Activated T-cell treated with anti-CD3 and anti-CD28 coated beads, Interleukin-2, amount 50 U/mL, for 72 hours (primary cell): ENCODE results near the gene HSPBAP1. TPM values are rescaled to one million over a fixed set of nuclear protein-coding genes. Genes with fewer than 3 reads are reported as not detected.
"Not testable (repeated sequence)": the region's sequence is repeated elsewhere in the genome, so short reads cannot be mapped to it uniquely, and the experiment has no call there.

Experiments used
- ATAC-seq, 2 donors: fragments of 150-1000 bp; cut with Tn5 transposase; replicated peaks in 1 of 2; 2 replicates each; pipeline ENCODE4 v1.10.0; 2021; ENCODE audit warnings: moderate library complexity in 2 of 2, mild to moderate bottlenecking in 1 of 2
- DNase-seq, 2 donors: peaks; one replicate each; pipeline ENCODE4 v3.0.0; 2021 to 2022; ENCODE audit warnings: mixed read lengths in 1 of 2
- H3K27ac Mint-ChIP-seq: one replicate; pipeline ENCODE4 v1.8.0; 2022; ENCODE audit warnings: mild to moderate bottlenecking, moderate library complexity, mixed read lengths
- H3K27me3 Mint-ChIP-seq: one replicate; pipeline ENCODE4 v1.8.0; 2022; ENCODE audit warnings: low read depth, mixed read lengths
- H3K36me3 Mint-ChIP-seq, 2 donors: one replicate each; pipeline ENCODE4 v1.8.0; 2022; ENCODE audit warnings: mixed read lengths in 2 of 2, mild to moderate bottlenecking in 1 of 2; ENCODE audit not compliant: insufficient read depth in 2 of 2
- H3K4me1 Mint-ChIP-seq: one replicate; pipeline ENCODE4 v1.8.0; 2022; ENCODE audit warnings: low read depth, mixed read lengths
- H3K4me3 Mint-ChIP-seq, 2 donors: one replicate each; pipeline ENCODE4 v1.8.0; 2022; ENCODE audit warnings: mild to moderate bottlenecking in 2 of 2, mixed read lengths in 2 of 2, moderate library complexity in 2 of 2
- H3K9me3 Mint-ChIP-seq, 2 donors: one replicate each; pipeline ENCODE4 v1.8.0; 2022; ENCODE audit warnings: mixed read lengths in 2 of 2
- total RNA-seq, 2 donors: library from RNA; stranded (reverse); gene quantifications; one replicate each; pipeline ENCODE4 v1.2.3, GENCODE V29; 2022

Gene HSPBAP1
- total RNA-seq, 2 donors from 2014 or later, result 8.2 to 9.3 TPM

- H3K4me3 Mint-ChIP-seq, H3K9me3 Mint-ChIP-seq, H3K27me3 Mint-ChIP-seq, H3K4me1 Mint-ChIP-seq, DNase-seq, H3K27ac Mint-ChIP-seq, ATAC-seq: not testable (repeated sequence)
- peaks cover 3 to 16% of the 10 kb centered on the region in 2 donors for H3K36me3 Mint-ChIP-seq
Observed at GRCh38 chr3:122747295-122747694, 46.3 kb downstream of the HSPBAP1 start.

GRCh38 chr3:122745369-122746021 lies 48.1 kb downstream of the HSPBAP1 start:
- Mint-ChIP-seq H3K27ac (no peak overlapping the region), H3K36me3 (peaks cover 5 to 16% of the 10 kb centered on the region in 2 donors), H3K4me3 (no peak overlapping the region), H3K4me1 (no peaks in the 10 kb centered on the region), H3K27me3 (no peaks in the 10 kb centered on the region), H3K9me3 (peaks cover 0 to 2% of the 10 kb centered on the region in 2 donors)
- ATAC-seq (peak; percentile 33 to 44), DNase-seq (no peak)

- Mint-ChIP-seq H3K27ac (no peak overlapping the region), H3K4me3 (no peak overlapping the region), H3K9me3 (peaks cover 0 to 2% of the 10 kb centered on the region in 2 donors), H3K4me1 (no peaks in the 10 kb centered on the region), H3K27me3 (no peaks in the 10 kb centered on the region), H3K36me3 (peaks cover 8 to 19% of the 10 kb centered on the region in 2 donors)
- DNase-seq (no peak), ATAC-seq (no peak)
Observed at GRCh38 chr3:122743581-122744120, 50.0 kb downstream of the HSPBAP1 start.

GRCh38 chr3:122742234-122742633 lies 51.4 kb downstream of the HSPBAP1 start:
- Mint-ChIP-seq H3K4me1 (no peaks in the 10 kb centered on the region), H3K4me3 (no peak overlapping the region), H3K36me3 (peaks cover 8 to 16% of the 10 kb centered on the region in 2 donors), H3K9me3 (peaks cover 0 to 2% of the 10 kb centered on the region in 2 donors), H3K27ac (no peak overlapping the region), H3K27me3 (no peaks in the 10 kb centered on the region)
- DNase-seq (no peak), ATAC-seq (no peak)

GRCh38 chr3:122739172-122739571 lies 54.5 kb downstream of the HSPBAP1 start:
- H3K4me3 Mint-ChIP-seq, result no peak overlapping the region
- H3K27ac Mint-ChIP-seq, result no peak overlapping the region
- H3K4me1 Mint-ChIP-seq, result no peaks in the 10 kb centered on the region
- H3K27me3 Mint-ChIP-seq, result no peaks in the 10 kb centered on the region
- DNase-seq (no peak), ATAC-seq (no peak)
- peaks cover 8 to 10% of the 10 kb centered on the region in 2 donors for H3K36me3 Mint-ChIP-seq
- H3K9me3 Mint-ChIP-seq, result peaks cover 0 to 2% of the 10 kb centered on the region in 2 donors

GRCh38 chr3:122732682-122733525 lies 60.7 kb downstream of the HSPBAP1 start:
- not testable (repeated sequence) for ATAC-seq

GRCh38 chr3:122730240-122730639 lies 63.4 kb downstream of the HSPBAP1 start:
- Mint-ChIP-seq H3K36me3 (peaks cover 3 to 26% of the 10 kb centered on the region in 2 donors), H3K4me1 (no peaks in the 10 kb centered on the region), H3K27ac (no peak overlapping the region), H3K27me3 (no peaks in the 10 kb centered on the region), H3K9me3 (peaks cover 0 to 9% of the 10 kb centered on the region in 2 donors), H3K4me3 (no peak overlapping the region)
- ATAC-seq (no peak), DNase-seq (no peak)

More at GRCh38 chr3:122732682-122733525, 60.7 kb downstream of the HSPBAP1 start:
- H3K36me3 Mint-ChIP-seq, result peaks cover 0 to 18% of the 10 kb centered on the region in 2 donors
- not testable (repeated sequence) for H3K4me3 Mint-ChIP-seq, H3K4me1 Mint-ChIP-seq, DNase-seq, H3K27me3 Mint-ChIP-seq, H3K9me3 Mint-ChIP-seq
- H3K27ac Mint-ChIP-seq, result peak overlapping the region; percentile 15

GRCh38 chr3:122728756-122729514 lies 64.7 kb downstream of the HSPBAP1 start:
- H3K9me3 Mint-ChIP-seq, result peaks cover 0 to 7% of the 10 kb centered on the region in 2 donors
- DNase-seq (no peak), ATAC-seq (no peak)
- H3K4me1 Mint-ChIP-seq, result no peaks in the 10 kb centered on the region
- H3K27me3 Mint-ChIP-seq, result no peaks in the 10 kb centered on the region
- H3K4me3 Mint-ChIP-seq, result no peak overlapping the region
- H3K27ac Mint-ChIP-seq, result no peak overlapping the region
- peaks cover 4 to 24% of the 10 kb centered on the region in 2 donors for H3K36me3 Mint-ChIP-seq

- Mint-ChIP-seq H3K9me3 (peaks cover 0 to 3% of the 10 kb centered on the region in 2 donors), H3K27ac (no peak overlapping the region), H3K4me3 (no peak overlapping the region), H3K4me1 (no peaks in the 10 kb centered on the region), H3K27me3 (no peaks in the 10 kb centered on the region), H3K36me3 (peaks cover 6 to 23% of the 10 kb centered on the region in 2 donors)
- no peak for ATAC-seq
- no peak for DNase-seq
Observed at GRCh38 chr3:122728186-122728585, 65.4 kb downstream of the HSPBAP1 start.

GRCh38 chr3:122727766-122728165 lies 65.9 kb downstream of the HSPBAP1 start:
- Mint-ChIP-seq H3K27me3 (no peaks in the 10 kb centered on the region), H3K27ac (no peak overlapping the region), H3K36me3 (peaks cover 6 to 23% of the 10 kb centered on the region in 2 donors), H3K4me3 (no peak overlapping the region), H3K9me3 (peaks cover 0 to 3% of the 10 kb centered on the region in 2 donors), H3K4me1 (no peaks in the 10 kb centered on the region)
- ATAC-seq (no peak), DNase-seq (no peak)

GRCh38 chr3:122727294-122727693 lies 66.3 kb downstream of the HSPBAP1 start:
- no peaks in the 10 kb centered on the region for H3K4me1 Mint-ChIP-seq
- no peak overlapping the region for H3K27ac Mint-ChIP-seq
- peaks cover 0 to 3% of the 10 kb centered on the region in 2 donors for H3K9me3 Mint-ChIP-seq
- DNase-seq, result no peak
- no peak overlapping the region for H3K4me3 Mint-ChIP-seq
- ATAC-seq, result no peak
- H3K36me3 Mint-ChIP-seq, result peaks cover 7 to 22% of the 10 kb centered on the region in 2 donors
- no peaks in the 10 kb centered on the region for H3K27me3 Mint-ChIP-seq

- Mint-ChIP-seq H3K9me3 (peaks cover 0 to 3% of the 10 kb centered on the region in 2 donors), H3K4me3 (no peak overlapping the region), H3K4me1 (no peaks in the 10 kb centered on the region), H3K27ac (no peak overlapping the region), H3K27me3 (no peaks in the 10 kb centered on the region), H3K36me3 (peaks cover 10 to 23% of the 10 kb centered on the region in 2 donors)
- ATAC-seq (no peak), DNase-seq (no peak)
Observed at GRCh38 chr3:122725106-122725505, 68.5 kb downstream of the HSPBAP1 start.
